Duodenal mucosa (tissue), 2 donors: ENCODE measurements around the gene KIF25.

Experiments used
- H3K27ac ChIP-seq: one replicate; pipeline ENCODE4 v1.7.0; 2013; ENCODE audit warnings: low read depth, low read length
- H3K27me3 ChIP-seq, 2 donors: one replicate each; pipeline ENCODE4 v1.7.0; 2013; ENCODE audit warnings: low read length in 2 of 2, control low read depth in 1 of 2; ENCODE audit not compliant: insufficient read depth in 2 of 2, control insufficient read depth in 1 of 2
- H3K36me3 ChIP-seq, 2 donors: one replicate each; pipeline ENCODE4 v1.7.0; 2013; ENCODE audit warnings: low read length in 2 of 2, control low read depth in 1 of 2; ENCODE audit not compliant: insufficient read depth in 2 of 2, control insufficient read depth in 1 of 2
- H3K4me1 ChIP-seq, 2 donors: one replicate each; pipeline ENCODE4 v1.7.0; 2013; ENCODE audit warnings: low read length in 2 of 2, control low read depth in 1 of 2; ENCODE audit not compliant: insufficient read depth in 2 of 2, control insufficient read depth in 1 of 2
- H3K4me3 ChIP-seq, 2 donors: one replicate each; pipeline ENCODE4 v1.7.0; 2013; ENCODE audit warnings: low read length in 2 of 2, low read depth in 1 of 2
- H3K9ac ChIP-seq, 2 donors: one replicate each; pipeline ENCODE4 v1.7.0; 2013; ENCODE audit warnings: low read length in 2 of 2, low read depth in 1 of 2
- H3K9me3 ChIP-seq, 2 donors: one replicate each; pipeline ENCODE4 v1.7.0; 2013; ENCODE audit warnings: low read length in 2 of 2, control low read depth in 1 of 2; ENCODE audit not compliant: control insufficient read depth in 1 of 2

The KIF25 gene

GRCh38 chr6:168093634-168094033, 96.2 kb downstream of the KIF25 start:
- H3K9ac ChIP-seq: no peak overlapping the region
- H3K27ac ChIP-seq: no peak overlapping the region
- no peaks in the 10 kb centered on the region for H3K27me3 ChIP-seq
- H3K4me1 ChIP-seq: peaks cover 2 to 4% of the 10 kb centered on the region in 2 donors
- no peaks in the 10 kb centered on the region for H3K36me3 ChIP-seq
- H3K9me3 ChIP-seq: peaks cover 0 to 5% of the 10 kb centered on the region in 2 donors
- no peak overlapping the region for H3K4me3 ChIP-seq
